NCI-H460 (cell line): Measurements from ENCODE around the gene PID1. TPM values are rescaled to one million over a fixed set of nuclear protein-coding genes. Genes with fewer than 3 reads are reported as not detected.

ENCODE experiments used
- DNase-seq: peaks from one replicate; pipeline ENCODE4 v3.0.0-alpha.2; 2016; ENCODE audit warnings: low read depth; ENCODE audit errors: extremely low read depth
- total RNA-seq: library from RNA; depleted of rRNA; stranded (reverse); fragments of >200 nt; shearing (Covaris generic); gene quantifications from 2 replicates; pipeline ENCODE4 v1.2.3, GENCODE V29; 2014

The PID1 gene
- total RNA-seq, 1 experiment from 2014 or later = 24.8 TPM

- no peak for DNase-seq
Observed at GRCh38 chr2:229127471-229127870, 143.6 kb downstream of the PID1 start.

- DNase-seq = no peak
Observed at GRCh38 chr2:229126066-229126465, 145.0 kb downstream of the PID1 start.

GRCh38 chr2:229124136-229124535 lies 147.0 kb downstream of the PID1 start:
- DNase-seq = no peak

GRCh38 chr2:229118927-229119326 lies 152.2 kb downstream of the PID1 start:
- no peak for DNase-seq

GRCh38 chr2:229118336-229118735 lies 152.8 kb downstream of the PID1 start:
- DNase-seq = no peak

GRCh38 chr2:229111744-229112143 lies 159.3 kb downstream of the PID1 start:
- DNase-seq = no peak

GRCh38 chr2:229109195-229109594 lies 161.9 kb downstream of the PID1 start:
- DNase-seq = no peak

GRCh38 chr2:229107601-229108000 lies 163.5 kb downstream of the PID1 start:
- no peak for DNase-seq

- DNase-seq = no peak
Observed at GRCh38 chr2:229104974-229105387, 166.1 kb downstream of the PID1 start.

- DNase-seq = no peak
Observed at GRCh38 chr2:229104025-229104424, 167.1 kb downstream of the PID1 start.

GRCh38 chr2:229101314-229101713 lies 169.8 kb downstream of the PID1 start:
- no peak for DNase-seq

- no peak for DNase-seq
Observed at GRCh38 chr2:229099231-229099630, 171.9 kb downstream of the PID1 start.

GRCh38 chr2:229098801-229099200 lies 172.3 kb downstream of the PID1 start:
- DNase-seq = no peak

GRCh38 chr2:229096409-229097066 lies 174.5 kb downstream of the PID1 start:
- DNase-seq = no peak

GRCh38 chr2:229095472-229095871 lies 175.6 kb downstream of the PID1 start:
- no peak for DNase-seq

- no peak for DNase-seq
Observed at GRCh38 chr2:229090225-229090624, 180.9 kb downstream of the PID1 start.

- no peak for DNase-seq
Observed at GRCh38 chr2:229089776-229090175, 181.3 kb downstream of the PID1 start.

GRCh38 chr2:229088966-229089700 lies 182.0 kb downstream of the PID1 start:
- DNase-seq = no peak

GRCh38 chr2:229088517-229088913 lies 182.6 kb downstream of the PID1 start:
- no peak for DNase-seq

GRCh38 chr2:229087843-229088516 lies 183.1 kb downstream of the PID1 start:
- no peak for DNase-seq

- no peak for DNase-seq
Observed at GRCh38 chr2:229087267-229087666, 183.8 kb downstream of the PID1 start.

GRCh38 chr2:229085439-229085838 lies 185.6 kb downstream of the PID1 start:
- no peak for DNase-seq
